CD4-positive, alpha-beta T cell treated with Interleukin-17A for 1 hour (primary cell): Measurements from ENCODE around the gene AVEN.

ENCODE experiments used
- DNase-seq: peaks from one replicate; pipeline ENCODE4 v3.0.0-alpha.2; 2020

Gene AVEN

GRCh38 chr15:33980159-33980558, 58.8 kb downstream of the AVEN start:
- DNase-seq, result no peak

- DNase-seq, result no peak
Observed at GRCh38 chr15:33975022-33975565, 63.9 kb downstream of the AVEN start.

- no peak for DNase-seq
Observed at GRCh38 chr15:33971811-33972210, 67.2 kb downstream of the AVEN start.

GRCh38 chr15:33968821-33969220, 70.2 kb downstream of the AVEN start:
- DNase-seq, result no peak

- no peak for DNase-seq
Observed at GRCh38 chr15:33968224-33968623, 70.8 kb downstream of the AVEN start, which contains the start of gene CHRM5. CHRM5 (plus strand) TSS chr15:33968497; CDS start chr15:34062718, 94,221 bp downstream.

DNA sequence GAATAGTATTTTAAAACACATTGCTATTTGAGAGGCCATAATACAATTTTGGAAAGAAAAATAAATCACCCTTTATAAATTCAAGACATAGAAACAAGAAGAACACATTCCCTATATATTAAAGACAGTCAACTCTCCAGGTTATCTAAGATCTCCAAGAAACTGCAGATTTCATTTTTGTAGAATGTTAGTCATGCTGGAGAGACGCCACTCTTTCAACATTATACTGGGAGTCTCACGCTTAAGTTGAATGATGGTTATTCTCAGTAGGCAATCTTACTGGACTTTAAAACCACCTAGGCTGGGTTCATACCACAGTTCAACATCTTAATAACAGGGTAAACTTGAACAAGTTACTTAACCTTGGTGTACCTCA, 74.4 kb downstream of the AVEN start:
- no peak for DNase-seq

- no peak for DNase-seq
Observed at GRCh38 chr15:33963831-33964664, 75.0 kb downstream of the AVEN start.

DNA sequence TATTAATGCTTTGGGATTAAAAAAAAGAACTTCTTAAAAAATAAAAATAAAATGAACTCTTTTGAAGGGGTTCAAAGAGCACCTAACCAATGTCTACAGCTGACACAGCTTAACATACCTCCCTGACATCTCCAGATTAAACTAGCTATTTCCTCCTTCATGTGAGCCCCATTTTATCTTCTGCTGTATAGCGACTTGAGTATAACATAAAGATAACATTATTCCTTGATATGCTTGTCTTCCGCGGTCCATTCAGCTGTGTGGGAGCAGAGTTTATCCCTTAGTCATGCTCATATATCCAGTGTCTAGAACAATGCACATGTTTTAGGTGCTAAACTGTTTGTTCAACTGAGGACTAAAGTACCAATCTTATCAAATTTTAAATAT, 78.5 kb downstream of the AVEN start:
- DNase-seq, result no peak

GRCh38 chr15:33959844-33960548, 79.0 kb downstream of the AVEN start:
- no peak for DNase-seq

DNA sequence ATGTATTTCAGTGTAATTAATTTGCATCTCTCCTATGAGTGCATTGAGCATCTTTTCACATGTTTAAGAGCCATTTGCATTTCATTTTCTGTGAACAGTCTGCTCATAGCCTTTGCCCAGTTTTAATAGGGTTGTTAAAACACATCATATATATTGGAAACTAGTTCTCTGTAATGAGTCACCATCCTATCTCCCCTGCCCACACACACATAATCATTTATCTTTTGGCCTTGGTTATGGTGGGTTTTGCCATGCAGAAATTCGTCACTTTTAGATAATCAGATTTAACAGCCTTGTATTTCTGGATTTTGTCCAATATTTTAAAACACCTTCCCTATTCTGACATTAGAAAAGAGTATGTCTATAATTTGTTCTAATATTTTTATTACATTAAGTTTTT, 82.6 kb downstream of the AVEN start:
- no peak for DNase-seq

DNA sequence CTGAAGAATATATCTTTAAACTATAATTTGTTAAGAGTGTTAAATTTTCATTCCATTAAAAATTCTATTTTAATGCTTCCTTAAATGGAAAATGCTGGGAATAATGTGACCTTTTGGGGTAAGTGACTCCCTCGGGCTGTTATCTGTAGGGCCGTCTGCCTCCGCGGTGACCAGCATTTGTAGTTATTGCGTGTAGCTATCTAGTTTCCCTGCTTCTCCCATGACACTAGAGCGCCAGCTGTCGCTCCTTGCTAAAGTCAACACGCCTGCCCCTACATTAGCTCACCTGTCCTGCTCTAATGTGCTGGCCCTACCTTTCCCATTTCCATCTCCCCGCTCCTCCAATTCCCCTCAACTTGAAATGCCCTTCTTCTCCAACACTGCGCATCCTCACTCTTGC, 83.1 kb downstream of the AVEN start:
- DNase-seq, result no peak

- no peak for DNase-seq
Observed at GRCh38 chr15:33946152-33946551, 92.9 kb downstream of the AVEN start.

DNA sequence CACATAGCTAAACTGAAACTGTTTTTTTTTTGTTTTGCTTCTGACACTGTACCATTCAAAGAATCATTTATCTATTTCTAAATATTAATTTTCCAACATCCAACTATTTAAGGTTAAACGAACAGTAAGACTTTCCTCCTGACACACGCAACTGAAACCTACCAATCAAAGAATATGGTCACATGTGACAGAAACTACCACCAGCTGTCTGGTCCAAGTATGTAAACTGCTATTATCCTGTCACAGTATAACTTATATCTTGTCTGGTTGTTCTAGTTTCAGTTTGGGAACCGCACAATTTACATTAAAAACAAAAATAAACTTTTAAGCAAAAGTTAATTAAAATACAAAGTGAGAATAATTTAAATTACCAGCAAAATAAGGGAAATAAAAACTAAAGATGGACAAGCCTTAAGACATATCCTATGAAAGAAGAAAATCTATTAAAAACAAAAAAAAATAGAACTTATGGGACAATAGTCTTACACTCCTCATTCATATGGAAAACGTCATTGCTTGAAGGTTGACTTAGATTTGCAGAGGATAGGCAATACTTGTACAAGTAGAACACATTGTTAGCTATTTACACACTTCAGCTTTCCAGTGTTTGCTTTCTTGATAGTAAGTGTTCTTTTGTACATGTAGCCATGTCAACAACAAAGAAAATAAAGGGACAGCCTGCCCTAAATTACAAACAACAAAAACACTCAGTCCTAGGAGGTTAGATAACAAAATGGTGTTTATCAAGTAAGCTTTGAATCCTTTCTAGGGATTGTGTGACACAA, 97.5 kb downstream of the AVEN start:
- no peak for DNase-seq

DNA sequence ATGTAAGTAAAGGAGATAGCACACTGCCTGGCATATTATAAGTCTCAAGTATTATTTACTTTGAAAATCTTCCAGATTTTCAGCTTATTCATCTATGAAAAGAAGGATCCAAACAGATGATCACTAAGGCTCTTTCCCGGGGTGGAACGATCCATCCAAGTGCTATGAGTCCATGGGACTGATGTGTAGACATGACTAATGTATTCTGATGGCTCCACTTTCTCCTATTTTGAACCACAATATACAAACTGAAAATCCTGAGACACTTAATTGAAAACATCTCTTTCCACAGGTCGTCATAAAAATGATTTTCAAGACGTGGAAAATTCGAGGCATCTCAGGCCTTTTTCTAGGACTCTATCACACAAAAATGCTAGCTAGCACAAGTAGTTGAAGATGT, 104.1 kb downstream of the AVEN start:
- DNase-seq, result no peak

GRCh38 chr15:33934396-33934795, 104.6 kb downstream of the AVEN start:
- DNase-seq, result no peak

GRCh38 chr15:33932734-33933133, 106.3 kb downstream of the AVEN start:
- DNase-seq, result no peak

GRCh38 chr15:33926260-33926659, 112.7 kb downstream of the AVEN start:
- no peak for DNase-seq

DNA sequence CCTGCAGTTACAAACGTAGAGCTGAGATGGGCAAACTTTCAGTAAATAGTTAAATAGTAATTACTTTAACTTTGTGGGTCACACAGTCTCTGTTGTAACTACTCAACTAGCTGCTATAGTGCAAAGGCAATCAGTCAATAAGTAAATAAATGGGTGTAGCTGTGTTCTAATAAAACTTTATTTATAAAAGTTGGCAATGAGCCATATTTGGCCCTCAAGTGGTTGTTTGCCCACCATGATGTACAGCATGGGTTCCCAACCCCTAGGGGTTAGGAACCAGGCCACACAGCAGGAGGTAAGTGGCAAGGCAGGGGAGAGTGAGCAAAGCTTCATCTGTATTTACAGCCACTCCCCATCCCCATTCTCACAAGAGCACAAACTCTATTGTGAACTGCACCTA, 115.6 kb downstream of the AVEN start:
- DNase-seq, result no peak

GRCh38 chr15:33915571-33916407, 123.2 kb downstream of the AVEN start:
- no peak for DNase-seq

- no peak for DNase-seq
Observed at GRCh38 chr15:33913459-33913858, 125.5 kb downstream of the AVEN start.

- DNase-seq, result no peak
Observed at GRCh38 chr15:33912326-33912725, 126.7 kb downstream of the AVEN start.

GRCh38 chr15:33910741-33911140, 128.3 kb downstream of the AVEN start:
- DNase-seq, result no peak
